HG02943 (cell line): Measurements from ENCODE around the gene PLXNA4.

Source experiments
- ATAC-seq: cut with Tn5 transposase; IDR thresholded peaks from one replicate; pipeline ENCODE4 v1.9.1; 2021; ENCODE audit warnings: mild to moderate bottlenecking, low read depth, moderate library complexity; ENCODE audit not compliant: unreplicated experiment

PLXNA4 gene

DNA sequence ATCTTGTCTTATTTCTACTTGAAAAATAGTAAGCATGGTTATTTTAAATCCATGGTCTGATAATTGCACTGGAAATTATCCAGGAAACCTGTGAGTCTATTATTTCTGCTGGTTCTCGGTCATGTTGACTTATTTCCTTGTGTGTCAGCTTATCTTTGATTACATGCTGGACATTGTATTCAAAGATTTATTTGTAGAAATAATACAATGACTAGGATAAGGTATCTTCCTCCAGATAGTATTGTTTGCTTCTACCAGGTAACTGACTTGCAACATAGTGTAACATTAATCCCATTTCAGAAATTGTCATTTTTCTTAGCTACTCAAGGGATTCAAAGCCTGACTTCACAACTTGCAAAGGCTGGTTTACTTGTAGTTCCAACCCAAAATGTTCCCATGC, 33.4 kb downstream of the PLXNA4 start:
- no peak for ATAC-seq

DNA sequence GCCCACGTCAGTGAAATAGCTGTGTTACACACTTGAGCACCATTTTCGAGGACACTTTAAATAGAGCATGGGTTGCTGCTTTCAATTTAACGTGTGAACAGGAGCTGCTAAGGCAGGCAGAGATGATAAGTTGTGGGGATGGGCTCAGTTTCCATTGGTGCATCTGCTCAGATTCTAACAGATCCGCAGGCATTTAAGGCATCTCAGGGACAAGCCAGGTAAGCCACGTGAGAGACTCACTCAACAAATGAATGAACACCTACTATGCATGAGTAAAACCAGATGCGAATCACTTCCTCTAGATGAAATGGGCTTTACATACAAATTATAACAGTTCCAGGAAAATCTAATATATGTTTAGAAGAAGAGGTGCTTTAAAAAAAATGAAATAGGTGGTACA, 34.6 kb downstream of the PLXNA4 start:
- ATAC-seq: no peak

DNA sequence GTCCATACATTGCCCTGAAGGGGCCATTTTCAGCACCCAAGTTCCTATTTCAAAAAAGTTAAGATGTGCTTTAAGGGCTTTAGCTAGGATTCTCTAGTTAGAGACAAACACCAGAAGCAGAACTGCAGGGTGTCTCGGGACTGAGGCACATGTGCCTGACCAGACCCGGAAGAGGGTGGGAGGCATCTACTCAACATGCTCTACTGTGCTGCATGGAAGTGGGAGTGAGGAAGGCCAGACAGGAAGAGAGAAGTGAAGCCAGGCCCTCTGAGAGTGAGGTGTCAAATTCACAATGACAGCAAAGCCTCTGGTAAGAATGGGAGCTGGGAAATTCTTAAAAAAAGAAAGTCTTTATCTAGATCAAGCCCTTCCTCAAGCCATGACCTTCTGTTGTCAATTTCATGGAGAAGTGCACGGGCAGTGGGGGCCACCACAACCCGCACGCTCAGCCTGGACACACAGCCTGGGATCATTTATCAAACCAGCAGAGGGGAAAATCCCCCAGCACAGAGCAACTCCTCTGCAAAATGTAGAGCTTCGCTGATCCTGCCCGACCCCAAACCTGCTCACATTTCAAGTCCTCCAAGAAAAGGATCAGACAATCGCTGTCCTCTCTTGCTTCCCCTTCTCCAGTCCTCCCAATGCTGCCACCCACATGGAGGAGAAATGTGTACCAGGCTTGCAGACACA, 38.7 kb downstream of the PLXNA4 start:
- no peak for ATAC-seq

DNA sequence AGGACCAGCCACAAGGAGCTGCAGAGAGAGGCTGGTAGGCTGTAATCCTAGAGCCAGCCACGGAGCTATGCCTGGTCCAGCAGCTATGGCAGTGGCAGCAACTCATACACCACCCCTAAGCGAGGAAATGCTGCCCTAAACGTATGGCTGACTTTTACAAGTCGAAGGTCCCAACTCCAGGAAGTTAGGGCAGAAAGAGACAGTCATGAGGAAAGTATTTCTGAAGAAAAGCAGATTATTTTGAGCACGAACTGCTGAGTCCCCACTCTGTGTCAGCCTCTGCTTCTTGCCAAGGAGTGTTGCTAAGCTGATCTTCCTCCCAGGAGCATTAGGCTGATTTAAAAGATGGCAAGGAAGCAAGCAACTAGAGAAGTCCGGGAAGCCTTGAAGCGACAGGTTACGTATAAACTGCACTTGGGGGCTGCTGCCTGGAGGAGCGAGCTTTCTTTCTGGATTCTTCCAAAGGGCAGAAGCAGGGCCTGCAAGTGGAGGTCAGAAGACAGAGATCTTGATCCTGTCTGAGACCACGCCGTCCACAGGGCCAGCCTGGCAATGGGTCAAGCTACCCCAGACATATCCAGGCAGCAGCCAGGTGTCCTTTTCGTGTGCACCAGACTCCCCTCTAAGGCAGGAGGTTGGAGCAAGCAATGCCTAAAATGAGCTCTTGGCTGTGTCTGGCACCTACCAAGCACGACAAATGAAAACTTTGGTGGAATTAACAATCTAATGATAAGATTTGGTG, 39.4 kb downstream of the PLXNA4 start:
- no peak for ATAC-seq

DNA sequence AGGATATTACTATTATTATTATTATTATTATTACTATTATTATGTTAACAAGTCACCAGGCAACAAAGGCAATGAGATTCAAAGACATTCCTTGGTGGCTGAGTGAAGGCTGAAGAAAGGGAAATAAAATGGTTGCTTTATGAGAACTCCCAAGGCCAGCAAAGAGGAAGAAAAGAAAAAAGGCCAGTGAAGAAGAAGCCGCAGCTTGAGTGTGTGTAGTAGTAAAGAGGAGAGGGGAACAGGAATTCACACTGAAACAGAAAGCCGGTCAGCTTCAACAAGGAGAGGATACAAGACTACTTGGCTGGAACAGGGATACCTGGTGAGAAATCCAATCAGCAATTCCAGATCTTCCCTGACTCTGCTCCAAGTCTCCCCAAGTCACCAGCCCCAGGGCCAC, 42.4 kb downstream of the PLXNA4 start:
- ATAC-seq: no peak

DNA sequence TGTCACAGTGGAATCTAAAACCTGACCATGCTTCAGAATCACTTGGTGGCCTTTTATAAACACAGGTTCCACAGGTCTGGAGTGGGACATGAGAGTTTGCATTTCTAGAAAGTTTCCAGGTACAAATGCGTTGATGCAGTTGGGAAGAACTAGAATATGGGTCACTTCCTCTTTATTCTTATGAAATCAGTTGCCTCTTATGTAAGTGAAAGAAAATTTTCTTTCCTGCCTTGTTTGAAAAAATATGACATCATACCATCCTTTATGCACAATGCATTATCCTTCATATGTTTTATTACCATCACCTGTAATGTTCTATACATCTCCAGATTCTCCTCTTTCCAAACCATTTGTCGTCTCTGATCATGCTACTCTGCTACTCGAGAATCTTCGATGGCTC, 44.0 kb downstream of the PLXNA4 start:
- no peak for ATAC-seq

DNA sequence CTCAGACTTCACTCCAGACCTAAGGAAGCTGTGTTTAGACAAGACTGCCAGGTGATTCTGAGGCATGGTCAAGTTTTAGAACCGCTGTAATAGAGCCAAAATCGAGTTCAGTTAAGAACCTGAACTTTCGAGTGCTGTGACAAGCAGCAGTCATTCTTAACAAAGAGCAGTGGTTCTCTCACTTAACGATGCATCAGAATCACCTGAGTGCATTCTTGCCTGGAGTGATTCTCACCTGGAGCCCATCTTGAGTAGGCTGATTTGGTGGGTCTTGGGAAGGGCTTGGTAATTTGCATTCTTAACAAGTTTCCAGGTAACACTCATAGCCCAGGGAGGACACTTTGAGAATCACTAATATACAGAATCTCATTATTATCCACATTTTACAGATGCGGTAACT, 44.7 kb downstream of the PLXNA4 start:
- no peak for ATAC-seq

DNA sequence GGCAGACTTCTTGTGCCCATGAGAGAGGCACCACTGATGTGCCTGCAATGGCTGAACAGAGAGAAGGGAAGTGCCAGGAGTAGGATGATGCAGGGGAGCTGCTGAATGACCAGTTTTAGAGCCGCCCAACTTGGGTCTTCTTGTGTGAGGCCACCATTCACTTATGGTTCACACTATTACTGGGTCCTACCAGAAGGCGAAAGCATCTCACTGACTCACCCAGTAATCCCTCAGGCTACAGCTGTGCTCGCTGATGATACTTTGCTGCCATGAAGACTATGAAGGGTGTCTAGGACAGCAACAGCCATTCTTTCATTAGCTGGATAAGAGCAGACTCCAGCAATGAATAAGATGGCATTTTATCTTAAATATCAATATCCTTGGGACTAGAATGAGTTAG, 47.6 kb downstream of the PLXNA4 start:
- ATAC-seq: no peak

DNA sequence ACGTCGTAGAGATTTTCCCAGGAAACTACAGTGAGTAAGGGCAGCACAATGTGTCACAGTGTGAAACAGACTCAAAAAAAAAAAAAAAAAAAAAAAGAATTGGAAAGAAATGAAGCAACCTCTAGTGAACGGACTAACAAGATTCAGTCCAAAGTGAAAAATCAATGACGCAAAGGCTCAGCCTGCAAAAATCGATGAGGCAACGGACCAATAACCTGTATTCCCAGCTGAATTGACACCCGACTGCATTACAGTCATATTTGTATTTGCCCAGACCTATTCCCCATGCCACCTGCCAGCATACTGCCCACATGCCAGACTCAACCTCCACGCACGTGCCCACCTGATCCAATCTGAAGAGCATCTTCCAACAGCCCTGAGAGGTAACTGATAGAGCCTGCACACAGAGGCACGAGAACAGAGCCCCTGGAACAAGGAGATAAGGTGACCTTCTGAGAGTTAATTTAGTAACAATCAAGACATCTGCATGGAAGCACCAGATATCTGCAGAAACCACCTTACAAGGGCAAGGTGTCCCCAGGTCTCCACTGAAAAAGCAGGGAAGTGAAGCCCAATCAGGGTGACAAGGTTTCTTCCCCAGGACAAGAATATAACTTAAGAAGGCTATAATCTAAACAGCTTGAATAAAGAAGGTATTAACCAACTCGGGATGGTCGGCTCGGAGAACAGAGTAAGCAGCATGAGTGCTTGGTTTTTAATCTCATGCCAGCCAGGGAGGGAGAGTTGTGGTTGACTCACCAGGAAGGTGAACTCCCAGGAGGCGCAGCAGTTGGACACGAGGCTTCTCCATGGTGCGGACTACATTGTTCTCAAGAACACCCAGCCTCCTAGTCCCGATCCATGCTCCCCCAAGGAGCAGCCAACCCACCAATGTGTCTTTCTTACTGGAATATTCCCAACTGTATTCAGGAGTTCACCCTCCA, 48.5 kb downstream of the PLXNA4 start:
- ATAC-seq: no peak

DNA sequence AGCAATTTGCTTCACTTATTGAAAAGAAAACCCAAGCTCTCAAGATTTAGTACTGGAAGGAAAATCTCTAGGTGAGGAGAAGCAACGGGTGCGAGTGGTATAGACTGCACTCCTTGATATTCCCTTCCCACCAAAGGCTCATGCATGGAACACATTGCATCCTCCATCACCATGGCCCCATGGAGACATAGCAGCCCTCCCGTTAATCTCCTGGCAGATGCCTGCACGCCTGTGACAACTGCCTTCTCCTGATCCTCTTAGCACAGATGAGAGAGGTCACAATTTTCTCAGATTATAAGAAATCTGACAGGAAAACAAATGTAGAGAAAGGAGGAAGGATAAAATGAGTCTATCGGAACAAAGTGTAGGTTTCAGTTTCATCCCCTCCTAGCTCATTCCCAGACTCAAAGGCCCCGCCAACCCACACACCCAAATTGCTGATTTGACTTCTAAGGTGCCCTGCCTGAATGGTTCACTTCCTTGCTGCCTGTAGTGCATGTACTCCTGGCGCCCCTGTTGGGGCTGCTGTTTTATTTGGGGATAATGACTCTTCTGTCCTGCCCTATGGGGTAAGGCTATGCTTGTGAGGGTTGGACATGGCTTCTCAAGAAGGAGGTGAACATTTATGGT, 50.0 kb downstream of the PLXNA4 start:
- ATAC-seq: no peak

DNA sequence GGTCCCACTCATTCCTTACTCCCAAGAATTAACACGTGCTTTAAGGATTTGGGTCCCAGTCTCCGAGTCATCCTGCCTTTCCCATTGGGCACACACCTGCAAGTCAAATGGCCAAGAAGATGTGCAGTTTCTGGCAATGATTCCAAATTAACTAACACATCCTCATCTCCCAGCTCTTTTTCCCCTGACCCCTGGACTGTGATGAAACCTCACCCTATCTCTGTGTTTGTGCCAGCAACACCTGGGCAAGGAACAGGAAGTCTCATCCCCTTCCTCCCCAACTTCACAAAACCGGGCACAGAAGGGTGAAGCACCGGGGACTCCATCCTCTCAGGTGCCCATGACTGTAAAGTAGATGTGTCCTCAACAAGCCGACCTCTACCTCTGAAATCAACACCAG, 54.8 kb downstream of the PLXNA4 start:
- ATAC-seq: no peak

DNA sequence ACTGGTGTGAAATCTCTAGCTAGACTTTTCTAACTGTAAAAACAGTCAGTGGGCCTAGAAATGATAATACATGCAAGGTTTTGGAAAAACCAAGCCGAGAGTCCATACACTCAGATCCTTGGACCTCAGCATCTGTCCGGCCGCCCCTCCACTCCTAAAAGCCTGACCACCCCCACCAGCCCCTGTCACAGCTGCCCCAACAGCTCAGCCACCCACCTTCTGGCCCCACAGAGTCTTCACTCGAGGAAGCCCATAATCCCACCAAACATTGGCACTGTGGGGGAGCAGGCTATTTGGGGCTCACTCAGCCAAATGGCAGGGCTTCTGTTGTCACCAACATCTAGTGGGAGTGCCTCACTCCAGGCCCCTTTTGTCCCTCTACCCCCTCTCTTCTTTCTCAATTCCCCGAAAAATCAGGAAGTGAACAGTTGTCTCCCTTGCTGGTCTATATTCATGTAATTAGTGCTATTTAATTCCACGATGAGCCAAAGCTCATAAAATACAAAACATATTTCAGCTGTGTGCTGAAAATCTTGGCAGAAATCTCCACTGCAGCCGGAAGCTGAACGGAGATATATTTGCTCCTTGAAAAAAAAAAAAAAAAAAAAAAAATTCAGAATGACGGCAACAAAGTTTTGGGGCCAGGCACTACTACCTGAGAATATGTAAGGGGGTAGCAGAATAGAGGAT, 55.5 kb downstream of the PLXNA4 start:
- ATAC-seq: no peak

DNA sequence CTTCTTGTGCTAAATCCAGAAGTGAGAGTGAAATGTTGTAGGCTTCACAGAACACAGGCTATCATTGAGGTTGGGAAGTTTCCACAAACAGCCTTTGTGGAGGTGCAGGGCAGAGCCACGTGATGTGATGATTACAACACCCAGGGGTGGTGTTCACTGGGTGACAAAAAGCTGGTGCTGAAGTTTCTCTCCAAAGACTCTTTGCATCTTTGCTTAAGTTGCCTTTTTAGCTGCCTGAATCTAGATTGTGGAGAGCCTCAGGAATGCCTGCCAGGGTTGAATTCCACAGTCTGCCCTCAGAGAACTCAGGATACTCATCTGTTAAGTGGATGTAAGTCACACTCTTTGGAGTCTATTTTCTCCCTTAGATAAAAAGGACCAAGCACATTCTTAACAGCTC, 56.3 kb downstream of the PLXNA4 start:
- ATAC-seq: no peak

DNA sequence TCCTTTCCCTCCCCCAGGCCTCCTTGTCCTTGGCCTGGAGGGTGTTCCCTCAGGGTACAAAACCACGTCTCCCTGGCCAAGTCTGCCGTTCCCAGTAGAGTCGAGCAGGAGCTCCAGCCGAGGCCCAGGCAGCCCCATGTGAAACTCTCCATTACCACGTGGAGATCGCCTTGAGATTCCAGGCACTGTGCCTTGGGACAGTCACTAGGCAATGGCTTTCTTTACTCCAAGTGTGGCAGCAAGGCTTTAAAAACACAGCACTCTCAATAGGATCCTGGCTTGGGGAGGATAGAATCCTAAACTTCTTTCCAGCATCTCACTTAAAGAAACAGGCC, 57.5 kb downstream of the PLXNA4 start:
- ATAC-seq: no peak

DNA sequence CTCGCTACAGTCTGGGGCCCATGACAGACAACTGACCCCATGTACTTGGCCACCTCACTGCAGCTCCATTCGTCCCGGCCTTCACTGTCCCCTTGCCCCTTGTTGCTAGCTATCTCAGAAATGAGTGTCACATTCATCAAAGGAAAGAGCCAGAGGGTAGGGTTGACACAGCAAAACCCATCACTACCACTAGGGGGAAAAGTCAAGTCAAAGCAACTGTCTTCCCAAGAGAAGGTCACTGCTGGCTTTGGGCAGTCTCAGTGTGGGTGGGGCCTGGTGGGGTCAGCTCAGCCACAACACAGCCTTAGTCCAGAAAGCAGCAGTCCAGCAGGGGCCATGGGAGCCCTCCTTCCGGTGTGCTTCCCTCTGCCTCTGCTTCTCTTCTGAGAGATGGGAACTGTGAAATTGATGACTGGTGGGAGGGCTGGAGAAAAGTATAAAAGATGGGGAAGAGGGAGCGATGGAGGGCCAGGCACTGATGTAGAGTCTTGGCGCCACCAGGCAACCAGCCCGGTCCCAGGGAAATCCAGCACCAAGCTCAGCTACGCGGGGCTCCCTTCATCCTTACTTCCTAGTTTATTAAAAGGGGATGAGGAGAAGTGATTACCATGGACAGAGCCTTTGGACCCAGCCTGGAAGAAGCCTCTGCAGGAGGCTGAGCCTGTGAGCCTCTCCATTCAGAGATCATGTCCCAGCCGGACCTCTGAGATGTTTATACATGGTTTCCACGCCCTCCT, 58.0 kb downstream of the PLXNA4 start:
- no peak for ATAC-seq

DNA sequence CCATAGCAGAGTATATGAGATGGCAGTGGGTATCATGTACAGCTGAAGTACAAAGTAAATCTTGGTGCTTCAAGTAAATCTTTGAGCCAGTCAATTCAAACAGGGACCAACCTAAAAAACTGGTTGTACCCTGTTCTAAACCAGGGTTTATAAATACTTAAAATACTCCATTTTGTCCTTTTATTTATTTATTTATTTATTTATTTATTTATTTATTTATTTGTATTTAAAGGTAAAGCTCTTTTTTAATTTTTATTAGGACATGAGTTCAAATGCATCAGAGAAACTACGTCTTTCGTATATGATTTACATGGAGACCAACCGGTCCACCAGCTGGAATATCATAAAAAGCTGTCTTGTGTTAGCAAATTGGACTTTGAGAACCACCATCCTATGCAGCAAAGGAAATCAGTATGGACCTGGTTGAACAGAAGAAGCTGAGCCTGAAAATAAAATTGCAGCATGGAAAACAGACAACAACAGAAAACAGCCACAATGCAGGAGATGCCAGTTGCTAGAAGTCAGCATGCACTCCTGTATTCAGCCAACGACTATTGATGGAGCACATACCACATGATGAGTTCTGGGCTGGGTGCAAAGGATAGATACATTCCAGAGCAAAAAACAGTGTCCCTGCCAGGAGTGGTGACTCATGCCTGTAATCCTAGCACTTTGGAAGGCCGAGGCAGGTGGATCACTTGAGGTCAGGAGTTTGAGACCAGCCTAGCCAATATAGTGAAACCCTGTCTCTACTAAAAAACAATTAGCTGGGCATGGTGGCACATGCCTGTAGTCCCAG, 60.0 kb downstream of the PLXNA4 start:
- ATAC-seq: no peak

DNA sequence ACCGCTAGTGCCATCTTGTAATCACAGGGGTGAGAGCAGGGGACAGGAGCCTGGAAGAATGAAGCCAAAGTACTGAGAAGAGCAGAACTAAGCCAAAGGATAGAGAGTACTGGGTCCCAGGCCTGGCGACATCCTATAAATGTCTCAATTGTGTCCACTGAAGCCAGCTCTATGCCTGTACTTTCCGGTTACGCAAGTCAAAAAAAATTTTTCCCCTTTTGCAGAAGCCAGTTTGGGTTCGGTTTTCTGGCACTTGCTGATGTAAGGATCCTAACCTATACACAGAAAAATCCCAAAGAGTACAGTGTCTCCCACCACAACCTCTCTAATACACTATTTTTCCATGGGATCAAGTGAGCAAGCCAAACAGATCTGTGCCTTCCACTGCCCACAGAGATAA, 61.1 kb downstream of the PLXNA4 start:
- ATAC-seq: no peak

DNA sequence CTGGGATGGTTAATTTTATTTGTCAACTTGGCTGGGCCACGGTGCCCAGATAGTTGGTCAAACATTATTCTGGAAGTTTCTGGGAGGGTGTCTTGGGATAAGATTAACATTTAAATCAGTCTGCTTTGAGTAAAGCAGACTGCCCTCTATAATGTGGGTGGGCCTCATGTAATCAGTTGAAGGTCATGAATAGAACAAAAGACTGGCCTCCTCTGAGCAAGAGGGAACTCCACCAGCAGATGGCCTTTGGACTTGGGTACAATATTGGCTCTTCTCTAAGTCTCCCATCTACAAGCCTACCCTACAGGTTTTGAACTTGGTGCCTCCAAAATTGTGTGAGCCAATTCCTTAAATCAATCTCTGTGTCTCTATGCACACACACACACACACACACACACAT, 61.8 kb downstream of the PLXNA4 start:
- ATAC-seq: no peak

DNA sequence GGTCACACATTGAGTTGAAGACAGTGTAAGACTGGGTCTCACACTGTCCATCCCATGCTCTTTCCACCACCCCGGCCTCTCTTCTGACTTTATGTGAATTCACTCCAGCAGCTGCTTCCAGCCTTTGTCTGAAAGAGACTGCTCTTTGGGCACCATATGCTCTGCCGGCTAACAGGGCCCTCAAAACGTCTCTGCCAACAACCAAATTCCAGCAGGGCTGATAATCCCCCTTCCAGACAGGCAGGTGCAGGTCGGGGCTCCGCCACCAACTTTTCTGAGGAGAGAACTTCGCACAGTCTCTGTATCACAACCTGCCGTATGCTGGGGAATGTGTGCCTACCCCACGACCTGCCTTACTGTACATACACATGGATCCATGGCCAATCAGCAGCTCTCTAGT, 64.3 kb downstream of the PLXNA4 start:
- ATAC-seq: no peak
